Right lobe of liver (tissue), 6 donors: Measurements from ENCODE around the gene PEMT. TPM values are rescaled to one million over a fixed set of nuclear protein-coding genes. Genes with fewer than 3 reads are reported as not detected.

ENCODE experiments used
- ATAC-seq, 4 donors: fragments of 200-7000 bp; cut with Tn5 transposase; one replicate each; pipeline ENCODE4 v1.9.1; 2020; ENCODE audit warnings: mild to moderate bottlenecking in 4 of 4, moderate library complexity in 4 of 4
- DNase-seq, 3 donors: peaks; one replicate each; pipeline ENCODE4 v3.0.0-alpha.2; 2020
- H3K27ac ChIP-seq, 3 donors: fragments of 200-600 bp; one replicate each; pipeline ENCODE4 v1.8.0; 2022
- H3K27me3 ChIP-seq, 2 donors: fragments of 200-600 bp; one replicate each; pipeline ENCODE4 v1.8.0; 2022
- H3K36me3 ChIP-seq, 4 donors: fragments of 200-600 bp; sonication (generic) in 1 of 4; one replicate each; pipeline versions ENCODE4 v1.5.1 to v1.8.0; 2017 to 2022; ENCODE audit warnings: control low read depth in 1 of 4
- H3K4me1 ChIP-seq, 4 donors: fragments of 200-600 bp; sonication (generic) in 1 of 4; one replicate each; pipeline versions ENCODE4 v1.5.1 to v1.8.0; 2017 to 2022; ENCODE audit warnings: control low read depth in 1 of 4
- H3K4me3 ChIP-seq, 3 donors: fragments of 200-600 bp; one replicate each; pipeline ENCODE4 v1.8.0; 2022
- H3K9me3 ChIP-seq, 4 donors: fragments of 200-600 bp; sonication (generic) in 1 of 4; one replicate each; pipeline versions ENCODE4 v1.5.1 to v1.8.0; 2017 to 2022; ENCODE audit warnings: control low read depth in 1 of 4
- CTCF ChIP-seq, 4 donors: fragments of 200-600 bp in 3 of 4; fragments of 450-650 bp in 1 of 4; IDR thresholded peaks; one replicate each; pipeline versions ENCODE4 v1.5.1 to v1.8.0; 2016 to 2022; ENCODE audit warnings: antibody characterized with exemption in 4 of 4, mild to moderate bottlenecking in 2 of 4
- POLR2A ChIP-seq: fragments of 450-650 bp; IDR thresholded peaks from one replicate; pipeline ENCODE4 v1.6.1; 2017; ENCODE audit warnings: antibody characterized with exemption, mild to moderate bottlenecking
- WGBS: methylation state at CpG from one replicate; pipeline ENCODE4 v1.1.6; 2018; ENCODE audit warnings: low coverage, low lambda C conversion rate; ENCODE audit not compliant: insufficient coverage; ENCODE audit errors: missing lambda C conversion rate; 5-methylcytosine and 5-hydroxymethylcytosine counted together
- intact Hi-C, 2 donors: fragments of 100-400 bp; cut with DNase I; formaldehyde crosslinking; loops; one replicate each; pipeline versions ENCODE4 v1.11.2 to v1.14.1; 2022
- total RNA-seq, 6 experiments: library from RNA; depleted of rRNA in 2 of 6; stranded (reverse); fragments of >200 nt in 2 of 6; fragmentation: NEBNext Ultra II Directional in 3 of 6; extraction: Animal tissue kit (Norgen Biotek cat#: 25700) in 3 of 6; gene quantifications; one replicate each; pipeline versions ENCODE4 v1.1.0 to v1.2.4, GENCODE V29; 2016 to 2023
- donor health status: DM: no; HTN: yes; CAD: no.
- donor health status: DM: no; HTN: no; CAD: no.
- donor health status: DM: no; HTN: no; CAD: no.
- donor health status: DM: no; HTN: yes; CAD: no.
- donor health status: DM: no; HTN: yes; CAD: no.

The PEMT gene
- total RNA-seq, 6 experiments from 2014 or later, result 92.4 to 184 (median 170) TPM

- no peak overlapping the region for H3K27ac ChIP-seq
- peak in 2 of 3 donors; percentile 19 to 52 for DNase-seq
- H3K9me3 ChIP-seq, result no peaks in the 10 kb centered on the region
- no peak for ATAC-seq
- H3K36me3 ChIP-seq, result no peaks in the 10 kb centered on the region
- H3K4me1 ChIP-seq, result no peaks in the 10 kb centered on the region
- 80% methylated on average over 1 of the region's 22 CpGs for WGBS
- TF ChIP-seq POLR2A (no peak), CTCF (IDR thresholded peaks at IDR 0.05) (no peak)
- no peak overlapping the region for H3K4me3 ChIP-seq
- intact Hi-C loops, result loop anchor here in 1 of 2 donors (10.0 kb wide), 1 partner anchor 129 kb away; no protein-coding TSS in a partner anchor
- no peaks in the 10 kb centered on the region for H3K27me3 ChIP-seq
Measured at GRCh38 chr17:17505610-17506171, 85.8 kb downstream of the PEMT start.

GRCh38 chr17:17505151-17505550 is 86.4 kb downstream of the PEMT start:
- 83% methylated on average over 2 of the region's 5 CpGs for WGBS
- no peaks in the 10 kb centered on the region for H3K4me1 ChIP-seq
- H3K27me3 ChIP-seq, result no peaks in the 10 kb centered on the region
- no peak overlapping the region for H3K4me3 ChIP-seq
- H3K9me3 ChIP-seq, result no peaks in the 10 kb centered on the region
- ATAC-seq, result no peak
- peak in 1 of 3 donors; percentile 39 for DNase-seq
- H3K36me3 ChIP-seq, result no peaks in the 10 kb centered on the region
- TF ChIP-seq POLR2A, result no peak
- TF ChIP-seq CTCF (IDR thresholded peaks at IDR 0.05), result no peak
- H3K27ac ChIP-seq, result no peak overlapping the region
- intact Hi-C loops, result loop anchor here in 1 of 2 donors (10.0 kb wide), 1 partner anchor 130 kb away; no protein-coding TSS in a partner anchor

- intact Hi-C loops, result loop anchor here in 1 of 2 donors (10.0 kb wide), 1 partner anchor 130 kb away; no protein-coding TSS in a partner anchor
- TF ChIP-seq CTCF (IDR thresholded peaks at IDR 0.05) (no peak), POLR2A (no peak)
- Histone ChIP-seq H3K4me1 (no peaks in the 10 kb centered on the region), H3K27me3 (no peaks in the 10 kb centered on the region), H3K36me3 (no peaks in the 10 kb centered on the region), H3K9me3 (no peaks in the 10 kb centered on the region), H3K27ac (no peak overlapping the region), H3K4me3 (no peak overlapping the region)
- ATAC-seq, result peak in 3 of 4 donors; percentile 2 to 8 (median 5)
- 75% methylated on average over 7 of the region's 20 CpGs for WGBS
- peak in 1 of 3 donors; percentile 49 for DNase-seq
Measured at GRCh38 chr17:17504341-17505140, 87.0 kb downstream of the PEMT start.

- peak in 3 of 4 donors; percentile 5 to 18 (median 15) for ATAC-seq
- Histone ChIP-seq H3K4me3 (no peak overlapping the region), H3K4me1 (no peaks in the 10 kb centered on the region), H3K9me3 (no peaks in the 10 kb centered on the region), H3K27me3 (no peaks in the 10 kb centered on the region), H3K36me3 (no peaks in the 10 kb centered on the region), H3K27ac (no peak overlapping the region)
- 40% methylated on average over 2 of the region's 7 CpGs for WGBS
- DNase-seq, result peak in 1 of 3 donors; percentile 45
- intact Hi-C loops, result loop anchor here in 1 of 2 donors (10.0 kb wide), 1 partner anchor 131 kb away; no protein-coding TSS in a partner anchor
- no peak for TF ChIP-seq POLR2A
- no peak for TF ChIP-seq CTCF (IDR thresholded peaks at IDR 0.05)
Measured at GRCh38 chr17:17503566-17504130, 87.9 kb downstream of the PEMT start.
